Ramos (cell line): Measurements from ENCODE around the gene MOXD1.
"Not testable (repeated sequence)": the region's sequence is repeated elsewhere in the genome, so short reads cannot be mapped to it uniquely, and the experiment has no call there.

ENCODE experiments used
- in situ Hi-C: fragments of 300-500 bp; cut with MboI; formaldehyde crosslinking; loops from one replicate; pipeline ENCODE4 v1.14.3; 2022; ENCODE audit warnings: low sequenced_read_pairs; ENCODE audit not compliant: unreplicated experiment

Gene MOXD1

GRCh38 chr6:132286298-132287019 lies 114.8 kb downstream of the MOXD1 start:
- in situ Hi-C loops = loop anchor here (25.0 kb wide), 1 partner anchor 476 kb away; the partner anchor contains the start of gene VNN2

GRCh38 chr6:132285004-132285780 lies 116.1 kb downstream of the MOXD1 start:
- in situ Hi-C loops = loop anchor here (25.0 kb wide), 1 partner anchor 477 kb away; the partner anchor contains the start of gene VNN2

- in situ Hi-C loops = loop anchor here (25.0 kb wide), 1 partner anchor 480 kb away; the partner anchor contains the start of gene VNN2
These were observed 118.6 kb downstream of the MOXD1 start for GRCh38 chr6:132282696-132283095.

- in situ Hi-C loops = loop anchor here (25.0 kb wide), 1 partner anchor 482 kb away; the partner anchor contains the start of gene VNN2
These were observed 120.8 kb downstream of the MOXD1 start for GRCh38 chr6:132280436-132280835.

GRCh38 chr6:132279592-132280139 lies 121.6 kb downstream of the MOXD1 start:
- in situ Hi-C loops = loop anchor here (10.0 to 25.0 kb wide), 2 partner anchors 215 to 483 kb away; partner anchors contain the start of gene VNN2

GRCh38 chr6:132275066-132275970 lies 126.0 kb downstream of the MOXD1 start:
- in situ Hi-C loops = loop anchor here (10.0 to 25.0 kb wide), 2 partner anchors 219 to 487 kb away; partner anchors contain the start of gene VNN2

- in situ Hi-C loops = loop anchor here (10.0 kb wide), 1 partner anchor 222 kb away; no protein-coding TSS in a partner anchor
These were observed 128.5 kb downstream of the MOXD1 start for GRCh38 chr6:132272776-132273175.

- in situ Hi-C loops = loop anchor here (10.0 kb wide), 1 partner anchor 224 kb away; no protein-coding TSS in a partner anchor
These were observed 130.4 kb downstream of the MOXD1 start for GRCh38 chr6:132270726-132271402.

- in situ Hi-C loops = not testable (repeated sequence)
These were observed 132.6 kb downstream of the MOXD1 start for GRCh38 chr6:132268666-132269065.

GRCh38 chr6:132268209-132268608 lies 133.1 kb downstream of the MOXD1 start:
- in situ Hi-C loops = no loop called here

- in situ Hi-C loops = no loop called here
These were observed 135.7 kb downstream of the MOXD1 start for GRCh38 chr6:132265451-132266097.

- in situ Hi-C loops = no loop called here
These were observed 137.2 kb downstream of the MOXD1 start for GRCh38 chr6:132264021-132264500.

- in situ Hi-C loops = no loop called here
These were observed 139.9 kb downstream of the MOXD1 start for GRCh38 chr6:132261354-132261753.

- in situ Hi-C loops = no loop called here
These were observed 142.2 kb downstream of the MOXD1 start for GRCh38 chr6:132259070-132259469.

- in situ Hi-C loops = no loop called here
These were observed 143.7 kb downstream of the MOXD1 start for GRCh38 chr6:132257561-132257960.

- in situ Hi-C loops = no loop called here
These were observed 144.8 kb downstream of the MOXD1 start for GRCh38 chr6:132256457-132256856.

- in situ Hi-C loops = no loop called here
These were observed 147.4 kb downstream of the MOXD1 start for GRCh38 chr6:132253906-132254305.

- in situ Hi-C loops = no loop called here
These were observed 148.1 kb downstream of the MOXD1 start for GRCh38 chr6:132253211-132253610.
